ENCODE data around the gene SRRM1.

GRCh38 chr1:24659166-24659904 lies 16.2 kb downstream of the SRRM1 start:
- no peak for TF ChIP-seq CTCF (IDR thresholded peaks at IDR 0.05; ENCODE audit: low read length)
- TF ChIP-seq EZH2 (IDR thresholded peaks at IDR 0.05; ENCODE audit: borderline replicate concordance, low read length) = no peak
